T-helper 17 cell (primary cell): Measurements from ENCODE around the gene HTR3D. TPM values are rescaled to one million over a fixed set of nuclear protein-coding genes. Genes with fewer than 3 reads are reported as not detected.
"Not testable (repeated sequence)": the region's sequence is repeated elsewhere in the genome, so short reads cannot be mapped to it uniquely, and the experiment has no call there.

Experiments used
- ATAC-seq: fragments of 150-1000 bp; cut with Tn5 transposase; 2 replicates; pipeline ENCODE4 v1.10.0; 2021; ENCODE audit warnings: mild to moderate bottlenecking, moderate library complexity
- DNase-seq, 3 donors: peaks; one replicate each; pipeline versions ENCODE4 v3.0.0 to v3.0.0-alpha.2; 2020 to 2021
- H3K9me3 ChIP-seq: one replicate; pipeline ENCODE4 v1.7.0; 2013; ENCODE audit warnings: low read length, mild to moderate bottlenecking; ENCODE audit not compliant: control insufficient read depth, poor library complexity, severe bottlenecking
- H3K27ac Mint-ChIP-seq: one replicate; pipeline ENCODE4 v1.8.0; 2022; ENCODE audit warnings: mild to moderate bottlenecking, moderate library complexity, mixed read lengths
- H3K27me3 Mint-ChIP-seq: one replicate; pipeline ENCODE4 v1.8.0; 2022; ENCODE audit warnings: mixed read lengths
- H3K36me3 Mint-ChIP-seq: one replicate; pipeline ENCODE4 v1.8.0; 2022; ENCODE audit warnings: low read depth, mixed read lengths
- H3K4me1 Mint-ChIP-seq: one replicate; pipeline ENCODE4 v1.8.0; 2022; ENCODE audit warnings: mild to moderate bottlenecking, mixed read lengths
- H3K4me3 Mint-ChIP-seq: one replicate; pipeline ENCODE4 v1.8.0; 2022; ENCODE audit warnings: mild to moderate bottlenecking, moderate library complexity, mixed read lengths
- total RNA-seq, 4 donors: library from RNA in 2 of 4; stranded (reverse) in 2 of 4; gene quantifications; one replicate each; pipeline ENCODE4 v1.2.3 and lab custom pipeline; 2022 to 2026

Gene HTR3D
- total RNA-seq, 2 donors from 2014 or later = not detected

- no peak for ATAC-seq
These were observed 31.1 kb downstream of the HTR3D start for GRCh38 chr3:184062637-184063036.

GRCh38 chr3:184066211-184066610 lies 34.7 kb downstream of the HTR3D start:
- H3K9me3 ChIP-seq = no peaks in the 10 kb centered on the region
- Mint-ChIP-seq H3K27me3 (peaks cover 18% of the 10 kb centered on the region), H3K27ac (no peak overlapping the region), H3K4me3 (no peak overlapping the region), H3K36me3 (no peaks in the 10 kb centered on the region), H3K4me1 (no peaks in the 10 kb centered on the region)
- no peak for ATAC-seq
- no peak for DNase-seq

More at GRCh38 chr3:184062637-184063036, 31.1 kb downstream of the HTR3D start:
- no peaks in the 10 kb centered on the region for H3K36me3 Mint-ChIP-seq
- no peaks in the 10 kb centered on the region for H3K4me1 Mint-ChIP-seq
- no peaks in the 10 kb centered on the region for H3K9me3 ChIP-seq
- no peak for DNase-seq
- H3K27me3 Mint-ChIP-seq = peaks cover 20% of the 10 kb centered on the region
- no peak overlapping the region for H3K4me3 Mint-ChIP-seq
- no peak overlapping the region for H3K27ac Mint-ChIP-seq

- ATAC-seq (no peak), DNase-seq (no peak)
- no peaks in the 10 kb centered on the region for H3K4me1 Mint-ChIP-seq
- peaks cover 18% of the 10 kb centered on the region for H3K27me3 Mint-ChIP-seq
- no peaks in the 10 kb centered on the region for H3K36me3 Mint-ChIP-seq
- H3K9me3 ChIP-seq = no peaks in the 10 kb centered on the region
- no peak overlapping the region for H3K27ac Mint-ChIP-seq
- H3K4me3 Mint-ChIP-seq = no peak overlapping the region
These were observed 36.1 kb downstream of the HTR3D start for GRCh38 chr3:184067573-184068055.

- Mint-ChIP-seq H3K4me3 (no peak overlapping the region), H3K27me3 (peaks cover 19% of the 10 kb centered on the region), H3K36me3 (no peaks in the 10 kb centered on the region), H3K27ac (no peak overlapping the region), H3K4me1 (no peaks in the 10 kb centered on the region)
- DNase-seq (no peak), ATAC-seq (no peak)
- H3K9me3 ChIP-seq = no peaks in the 10 kb centered on the region
These were observed 36.8 kb downstream of the HTR3D start for GRCh38 chr3:184068344-184068743.

GRCh38 chr3:184071142-184071541 lies 39.6 kb downstream of the HTR3D start:
- not testable (repeated sequence) for ATAC-seq, H3K4me3 Mint-ChIP-seq, H3K4me1 Mint-ChIP-seq, H3K9me3 ChIP-seq, H3K36me3 Mint-ChIP-seq, H3K27ac Mint-ChIP-seq, DNase-seq
- peaks cover 24% of the 10 kb centered on the region for H3K27me3 Mint-ChIP-seq

GRCh38 chr3:184073621-184074020 lies 42.1 kb downstream of the HTR3D start:
- peaks cover 3% of the 10 kb centered on the region for H3K36me3 Mint-ChIP-seq
- H3K4me1 Mint-ChIP-seq = no peaks in the 10 kb centered on the region

GRCh38 chr3:184075901-184076300 lies 44.4 kb downstream of the HTR3D start:
- no peaks in the 10 kb centered on the region for H3K4me1 Mint-ChIP-seq
- ATAC-seq = no peak
- no peak overlapping the region for H3K27ac Mint-ChIP-seq
- no peak for DNase-seq
- peaks cover 3% of the 10 kb centered on the region for H3K36me3 Mint-ChIP-seq
- no peak overlapping the region for H3K4me3 Mint-ChIP-seq
- no peaks in the 10 kb centered on the region for H3K9me3 ChIP-seq
- H3K27me3 Mint-ChIP-seq = peaks cover 9% of the 10 kb centered on the region

More at GRCh38 chr3:184073621-184074020, 42.1 kb downstream of the HTR3D start:
- ATAC-seq (no peak), DNase-seq (no peak)
- H3K9me3 ChIP-seq = no peaks in the 10 kb centered on the region
- peaks cover 14% of the 10 kb centered on the region for H3K27me3 Mint-ChIP-seq
- H3K4me3 Mint-ChIP-seq = no peak overlapping the region
- no peak overlapping the region for H3K27ac Mint-ChIP-seq

- H3K27me3 Mint-ChIP-seq = peaks cover 9% of the 10 kb centered on the region
- no peaks in the 10 kb centered on the region for H3K9me3 ChIP-seq
- no peak overlapping the region for H3K27ac Mint-ChIP-seq
- no peak for DNase-seq
- ATAC-seq = no peak
- peaks cover 3% of the 10 kb centered on the region for H3K36me3 Mint-ChIP-seq
- H3K4me3 Mint-ChIP-seq = no peak overlapping the region
- H3K4me1 Mint-ChIP-seq = no peaks in the 10 kb centered on the region
These were observed 46.3 kb downstream of the HTR3D start for GRCh38 chr3:184077881-184078280.

GRCh38 chr3:184078851-184079250 lies 47.3 kb downstream of the HTR3D start:
- no peak overlapping the region for H3K27ac Mint-ChIP-seq
- H3K9me3 ChIP-seq = no peaks in the 10 kb centered on the region
- H3K27me3 Mint-ChIP-seq = peaks cover 3% of the 10 kb centered on the region
- H3K4me3 Mint-ChIP-seq = no peak overlapping the region
- peaks cover 3% of the 10 kb centered on the region for H3K36me3 Mint-ChIP-seq
- DNase-seq (no peak), ATAC-seq (no peak)
- H3K4me1 Mint-ChIP-seq = no peaks in the 10 kb centered on the region

- no peaks in the 10 kb centered on the region for H3K9me3 ChIP-seq
- H3K27ac Mint-ChIP-seq = no peak overlapping the region
- no peaks in the 10 kb centered on the region for H3K4me1 Mint-ChIP-seq
- no peak overlapping the region for H3K4me3 Mint-ChIP-seq
- DNase-seq (no peak), ATAC-seq (no peak)
- peaks cover 2% of the 10 kb centered on the region for H3K36me3 Mint-ChIP-seq
- H3K27me3 Mint-ChIP-seq = no peaks in the 10 kb centered on the region
These were observed 49.7 kb downstream of the HTR3D start for GRCh38 chr3:184081116-184081830.

- Mint-ChIP-seq H3K27ac (no peak overlapping the region), H3K36me3 (peaks cover 3% of the 10 kb centered on the region), H3K4me1 (no peaks in the 10 kb centered on the region), H3K27me3 (no peaks in the 10 kb centered on the region), H3K4me3 (no peak overlapping the region)
- ATAC-seq (no peak), DNase-seq (no peak)
- H3K9me3 ChIP-seq = no peaks in the 10 kb centered on the region
These were observed 50.5 kb downstream of the HTR3D start for GRCh38 chr3:184082034-184082433.

- no peak for ATAC-seq
- H3K27ac Mint-ChIP-seq = no peak overlapping the region
- no peaks in the 10 kb centered on the region for H3K27me3 Mint-ChIP-seq
- DNase-seq = no peak
- no peaks in the 10 kb centered on the region for H3K4me1 Mint-ChIP-seq
- H3K36me3 Mint-ChIP-seq = peaks cover 2% of the 10 kb centered on the region
- no peak overlapping the region for H3K4me3 Mint-ChIP-seq
- H3K9me3 ChIP-seq = no peaks in the 10 kb centered on the region
These were observed 50.9 kb downstream of the HTR3D start for GRCh38 chr3:184082465-184082864.

GRCh38 chr3:184085389-184085852 lies 53.9 kb downstream of the HTR3D start:
- peak; percentile 25 for ATAC-seq
- no peaks in the 10 kb centered on the region for H3K4me1 Mint-ChIP-seq
- no peak overlapping the region for H3K4me3 Mint-ChIP-seq

More at GRCh38 chr3:184085389-184085852, 53.9 kb downstream of the HTR3D start:
- Mint-ChIP-seq H3K27me3 (no peaks in the 10 kb centered on the region), H3K27ac (no peak overlapping the region), H3K36me3 (peaks cover 2% of the 10 kb centered on the region)
- no peak for DNase-seq
- no peaks in the 10 kb centered on the region for H3K9me3 ChIP-seq
